GM12874 (cell line): ENCODE measurements around the gene ANKRD53.

Source experiments
- TF ChIP-seq, protein P1 (sequence below): IDR thresholded peaks from 2 replicates; pipeline ENCODE4 v1.5.1; 2011; ENCODE audit warnings: low read depth, mild to moderate bottlenecking, control low read depth, low read length, moderate library complexity; ENCODE audit not compliant: insufficient read depth

ANKRD53 gene, protein sequence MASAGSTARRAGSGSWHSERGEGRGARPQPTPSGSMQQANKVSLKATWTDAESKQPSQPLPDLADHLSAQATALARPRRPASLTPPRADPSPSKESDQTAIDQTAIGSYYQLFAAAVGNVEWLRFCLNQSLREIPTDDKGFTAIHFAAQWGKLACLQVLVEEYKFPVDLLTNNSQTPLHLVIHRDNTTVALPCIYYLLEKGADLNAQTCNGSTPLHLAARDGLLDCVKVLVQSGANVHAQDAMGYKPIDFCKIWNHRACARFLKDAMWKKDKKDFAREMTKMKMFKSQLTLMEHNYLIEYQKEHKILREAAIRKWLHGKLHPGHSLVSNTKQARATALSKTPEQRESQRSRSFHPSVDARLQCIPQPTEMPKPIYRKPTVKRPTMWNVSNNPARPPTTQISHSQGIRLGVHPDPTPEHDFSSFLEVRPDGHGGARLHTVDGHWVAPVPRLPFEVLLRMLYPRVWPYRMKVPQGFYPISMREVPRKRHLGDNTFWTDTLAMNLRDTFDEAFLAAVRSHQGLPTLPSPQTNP

GRCh38 chr2:70978341-70979179 lies at the start of gene ANKRD53:
ANKRD53 (plus strand) TSS chr2:70978630; CDS start chr2:70978646, 16 bp downstream.
- TF ChIP-seq, protein P1, sequence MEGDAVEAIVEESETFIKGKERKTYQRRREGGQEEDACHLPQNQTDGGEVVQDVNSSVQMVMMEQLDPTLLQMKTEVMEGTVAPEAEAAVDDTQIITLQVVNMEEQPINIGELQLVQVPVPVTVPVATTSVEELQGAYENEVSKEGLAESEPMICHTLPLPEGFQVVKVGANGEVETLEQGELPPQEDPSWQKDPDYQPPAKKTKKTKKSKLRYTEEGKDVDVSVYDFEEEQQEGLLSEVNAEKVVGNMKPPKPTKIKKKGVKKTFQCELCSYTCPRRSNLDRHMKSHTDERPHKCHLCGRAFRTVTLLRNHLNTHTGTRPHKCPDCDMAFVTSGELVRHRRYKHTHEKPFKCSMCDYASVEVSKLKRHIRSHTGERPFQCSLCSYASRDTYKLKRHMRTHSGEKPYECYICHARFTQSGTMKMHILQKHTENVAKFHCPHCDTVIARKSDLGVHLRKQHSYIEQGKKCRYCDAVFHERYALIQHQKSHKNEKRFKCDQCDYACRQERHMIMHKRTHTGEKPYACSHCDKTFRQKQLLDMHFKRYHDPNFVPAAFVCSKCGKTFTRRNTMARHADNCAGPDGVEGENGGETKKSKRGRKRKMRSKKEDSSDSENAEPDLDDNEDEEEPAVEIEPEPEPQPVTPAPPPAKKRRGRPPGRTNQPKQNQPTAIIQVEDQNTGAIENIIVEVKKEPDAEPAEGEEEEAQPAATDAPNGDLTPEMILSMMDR, result no peak

DNA sequence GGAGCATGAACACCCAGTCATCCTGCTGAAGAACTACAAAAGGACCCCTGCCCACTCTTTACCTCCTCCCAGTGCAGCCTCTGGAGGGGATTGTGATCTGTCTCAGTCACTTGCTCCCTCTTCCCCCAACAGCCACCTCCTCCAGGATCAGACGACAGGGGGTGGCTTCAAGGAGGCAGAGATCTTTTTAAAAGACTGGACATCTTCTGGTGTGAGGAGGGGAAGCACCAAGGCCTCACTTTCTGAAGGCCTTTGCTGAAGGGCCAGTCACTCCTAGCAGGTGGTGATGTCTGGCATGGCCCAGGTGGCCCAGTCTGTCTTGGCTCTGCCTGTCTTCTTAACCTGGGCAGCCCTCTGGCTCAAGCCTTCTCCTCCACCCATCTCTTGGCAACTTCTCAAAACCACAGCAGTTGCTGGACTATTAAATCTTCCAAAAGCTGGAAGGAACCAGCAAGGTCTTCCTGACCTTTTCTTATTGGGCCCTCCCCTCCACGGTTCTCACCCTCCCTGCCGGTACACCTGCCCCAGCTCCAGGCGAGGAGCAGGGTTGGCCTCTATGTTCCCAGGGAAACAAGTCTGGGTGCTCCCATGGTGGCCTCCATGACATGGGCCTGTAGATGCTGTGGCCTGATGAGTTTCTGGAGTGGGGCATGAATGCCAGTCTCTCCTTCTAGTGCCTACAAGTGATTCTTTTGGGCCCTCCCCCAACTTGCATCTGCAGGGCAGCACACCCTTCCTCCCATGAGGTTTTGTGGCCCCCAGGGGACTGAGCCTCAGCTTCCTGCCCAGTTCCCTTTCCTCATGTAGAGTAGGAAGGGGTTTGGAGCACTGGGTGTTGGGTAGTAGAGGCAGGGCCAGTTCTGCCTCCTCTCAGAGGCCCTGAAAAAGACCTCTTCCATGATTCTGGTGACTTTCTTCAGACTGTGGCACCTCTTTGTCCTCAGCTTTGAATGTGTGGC lies 47.8 kb upstream of the ANKRD53 start:
- TF ChIP-seq, protein P1, result no peak

- TF ChIP-seq, protein P1, result no peak
Observed at GRCh38 chr2:70931376-70932000, 46.9 kb upstream of the ANKRD53 start.

- TF ChIP-seq, protein P1, result no peak
Observed at GRCh38 chr2:70932631-70933230, 45.7 kb upstream of the ANKRD53 start.

DNA sequence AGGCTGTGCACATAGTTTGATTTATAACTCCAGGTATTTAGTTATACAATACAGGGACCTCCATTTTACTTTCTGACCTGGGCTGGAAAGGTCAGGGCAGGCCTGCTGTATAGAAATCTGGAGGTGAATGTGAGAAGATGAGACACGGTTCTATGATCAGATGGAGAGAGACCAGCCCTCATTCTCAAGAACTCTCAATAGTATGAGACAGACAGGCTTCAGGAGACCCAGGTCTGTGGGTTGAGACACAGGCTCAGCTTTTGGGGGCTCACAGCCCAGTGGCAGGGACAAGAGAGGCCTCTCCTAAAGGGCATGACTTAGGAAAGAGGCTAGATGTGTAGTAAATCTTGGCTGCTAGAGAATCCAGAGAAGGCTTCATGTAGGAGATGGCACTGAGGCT lies 43.4 kb upstream of the ANKRD53 start:
- TF ChIP-seq, protein P1, result no peak

GRCh38 chr2:70935468-70936164 lies 42.8 kb upstream of the ANKRD53 start, which contains the start of gene ATP6V1B1:
ATP6V1B1 (plus strand) TSS chr2:70935900; CDS start chr2:70935955, 55 bp downstream.
- TF ChIP-seq, protein P1, result no peak
